Trophoblast cell (in vitro differentiated cells and primary cell): ENCODE data around the gene IQCB1.

Source experiments
- DNase-seq, 2 donors: peaks; one replicate each; pipeline ENCODE4 v3.0.0-alpha.2; 2016
- H2AFZ ChIP-seq: 2 replicates; pipeline ENCODE4 v1.6.1; 2013; ENCODE audit warnings: low read length, moderate library complexity, mild to moderate bottlenecking; ENCODE audit not compliant: insufficient read depth, poor library complexity
- H2AK5ac ChIP-seq: 2 replicates; pipeline ENCODE4 v1.6.1; 2013; ENCODE audit warnings: mild to moderate bottlenecking, low read length
- H2BK120ac ChIP-seq: 2 replicates; pipeline ENCODE4 v1.6.1; 2013; ENCODE audit warnings: low read length, mild to moderate bottlenecking, moderate library complexity; ENCODE audit not compliant: insufficient read depth, poor library complexity
- H2BK12ac ChIP-seq: 2 replicates; pipeline ENCODE4 v1.6.1; 2013; ENCODE audit warnings: mild to moderate bottlenecking, low read length, moderate library complexity
- H2BK5ac ChIP-seq: 2 replicates; pipeline ENCODE4 v1.6.1; 2013; ENCODE audit warnings: low read length, low read depth, moderate library complexity, mild to moderate bottlenecking; ENCODE audit not compliant: poor library complexity
- H3K14ac ChIP-seq: 2 replicates; pipeline ENCODE4 v1.6.1; 2013; ENCODE audit warnings: mild to moderate bottlenecking, low read length
- H3K18ac ChIP-seq: 2 replicates; pipeline ENCODE4 v1.6.1; 2013; ENCODE audit warnings: mild to moderate bottlenecking, low read length
- H3K23ac ChIP-seq: 2 replicates; pipeline ENCODE4 v1.6.1; 2013; ENCODE audit warnings: low read length
- H3K27ac ChIP-seq: 2 replicates; pipeline ENCODE4 v1.5.1; 2013; ENCODE audit warnings: low read depth, mild to moderate bottlenecking, inconsistent platforms, low read length, moderate library complexity
- H3K27me3 ChIP-seq: 2 replicates; pipeline ENCODE4 v1.6.1; 2013; ENCODE audit warnings: inconsistent platforms, mild to moderate bottlenecking, low read length, moderate library complexity; ENCODE audit not compliant: insufficient read depth
- H3K36me3 ChIP-seq, 2 experiments: 1 replicate in 1 of 2; 2 replicates in 1 of 2; pipeline ENCODE4 v1.6.1; 2013; ENCODE audit warnings: low read length in 2 of 2, mild to moderate bottlenecking in 2 of 2, moderate library complexity in 1 of 2; ENCODE audit not compliant: insufficient read depth in 2 of 2, control insufficient read depth in 1 of 2
- H3K4ac ChIP-seq: 2 replicates; pipeline ENCODE4 v1.6.1; 2013; ENCODE audit warnings: low read depth, mild to moderate bottlenecking, low read length, moderate library complexity
- H3K4me1 ChIP-seq, 2 experiments: 1 replicate in 1 of 2; 2 replicates in 1 of 2; pipeline ENCODE4 v1.6.1; 2013; ENCODE audit warnings: low read length in 2 of 2, mild to moderate bottlenecking in 2 of 2, moderate library complexity in 1 of 2; ENCODE audit not compliant: insufficient read depth in 2 of 2, control insufficient read depth in 1 of 2
- H3K4me2 ChIP-seq: 2 replicates; pipeline ENCODE4 v1.6.1; 2013; ENCODE audit warnings: inconsistent platforms, mild to moderate bottlenecking, low read length, moderate library complexity
- H3K4me3 ChIP-seq: 2 replicates; pipeline ENCODE4 v1.5.1; 2013; ENCODE audit warnings: mild to moderate bottlenecking, low read depth, low read length, inconsistent platforms
- H3K79me1 ChIP-seq: one replicate; pipeline ENCODE4 v1.6.1; 2013; ENCODE audit warnings: low read length
- H3K79me2 ChIP-seq: 2 replicates; pipeline ENCODE4 v1.6.1; 2013; ENCODE audit warnings: low read length, mild to moderate bottlenecking; ENCODE audit not compliant: control insufficient read depth, insufficient read depth, poor library complexity
- H3K9ac ChIP-seq: 2 replicates; pipeline ENCODE4 v1.6.1; 2013; ENCODE audit warnings: mild to moderate bottlenecking, low read length
- H3K9me3 ChIP-seq: 2 replicates; pipeline ENCODE4 v1.6.1; 2013; ENCODE audit warnings: low read depth, mild to moderate bottlenecking, control low read depth, inconsistent platforms, low read length; ENCODE audit not compliant: insufficient read depth
- H4K12ac ChIP-seq: 2 replicates; pipeline ENCODE4 v1.6.1; 2013; ENCODE audit warnings: low read depth, mild to moderate bottlenecking, low read length, moderate library complexity
- H4K8ac ChIP-seq: 2 replicates; pipeline ENCODE4 v1.6.1; 2013; ENCODE audit warnings: low read depth, mild to moderate bottlenecking, low read length, moderate library complexity
- H4K91ac ChIP-seq: one replicate; pipeline ENCODE4 v1.6.1; 2013; ENCODE audit warnings: low read depth, mild to moderate bottlenecking, low read length, moderate library complexity
- WGBS: extraction: QIAGEN DNeasy Blood & Tissue Kit; methylation state at CpG from one replicate; pipeline ENCODE4 v1.1.7; 2013; ENCODE audit warnings: missing lambda C conversion rate; ENCODE audit not compliant: insufficient read length, insufficient coverage; ENCODE audit errors: extremely low coverage; 5-methylcytosine and 5-hydroxymethylcytosine counted together

Gene IQCB1

DNA sequence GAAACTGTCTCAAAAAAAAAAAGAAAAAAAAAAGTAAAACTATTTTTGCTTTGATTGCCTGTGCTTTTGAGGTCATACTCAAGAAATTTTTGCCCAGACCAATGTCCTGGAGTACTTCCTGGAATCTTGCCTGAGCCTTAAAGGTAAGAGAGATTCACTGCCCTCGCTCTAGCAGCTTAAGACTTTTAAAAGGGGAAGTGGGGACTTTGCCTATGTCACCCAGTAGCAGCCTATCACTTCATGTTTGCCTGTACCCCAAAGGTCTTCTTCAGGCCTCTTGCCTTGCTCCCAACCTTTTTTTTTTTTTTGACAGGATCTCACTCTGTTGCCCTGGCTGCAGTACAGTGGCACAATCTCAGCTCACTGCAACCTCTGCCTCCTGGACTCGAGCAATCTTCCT, 66.4 kb downstream of the IQCB1 start:
- Histone ChIP-seq H2BK12ac (no peak overlapping the region), H3K4me2 (no peak overlapping the region), H3K9ac (no peak overlapping the region), H3K4me3 (no peak overlapping the region), H3K18ac (no peak overlapping the region), H2AK5ac (no peak overlapping the region), H3K27me3 (no peaks in the 10 kb centered on the region), H3K36me3 (peaks cover 9 to 10% of the 10 kb centered on the region in 2 experiments), H3K27ac (no peak overlapping the region), H3K79me1 (no peaks in the 10 kb centered on the region), H2BK120ac (no peak overlapping the region), H4K8ac (no peak overlapping the region), H2BK5ac (no peak overlapping the region), H3K4ac (no peak overlapping the region), H3K79me2 (no peaks in the 10 kb centered on the region), H2AFZ (no peak overlapping the region), H4K12ac (no peak overlapping the region), H3K23ac (no peak overlapping the region), H3K4me1 (no peaks in the 10 kb centered on the region), H3K14ac (no peak overlapping the region), H4K91ac (no peak overlapping the region), H3K9me3 (no peaks in the 10 kb centered on the region)
- no peak for DNase-seq
- WGBS = no CpG with 5 or more reads among the region's 2 CpGs

GRCh38 chr3:121759541-121760202, 75.2 kb downstream of the IQCB1 start:
- WGBS = no CpG with 5 or more reads among the region's 3 CpGs
- DNase-seq = no peak

GRCh38 chr3:121758727-121759450, 76.0 kb downstream of the IQCB1 start:
- H3K27me3 ChIP-seq = no peaks in the 10 kb centered on the region
- WGBS = no CpG with 5 or more reads among the region's 1 CpG

More at GRCh38 chr3:121759541-121760202, 75.2 kb downstream of the IQCB1 start:
- no peak overlapping the region for H3K4me2 ChIP-seq
- H3K27ac ChIP-seq = no peak overlapping the region
- no peak overlapping the region for H2BK12ac ChIP-seq
- H3K4me1 ChIP-seq = no peaks in the 10 kb centered on the region
- no peak overlapping the region for H4K8ac ChIP-seq
- H3K18ac ChIP-seq = no peak overlapping the region
- no peaks in the 10 kb centered on the region for H3K27me3 ChIP-seq
- no peak overlapping the region for H2AFZ ChIP-seq
- no peaks in the 10 kb centered on the region for H3K79me2 ChIP-seq
- no peak overlapping the region for H2BK5ac ChIP-seq
- H3K79me1 ChIP-seq = no peaks in the 10 kb centered on the region
- H3K9ac ChIP-seq = no peak overlapping the region
- H2BK120ac ChIP-seq = no peak overlapping the region
- no peak overlapping the region for H3K4ac ChIP-seq
- no peak overlapping the region for H4K91ac ChIP-seq
- H3K9me3 ChIP-seq = no peaks in the 10 kb centered on the region
- no peak overlapping the region for H3K4me3 ChIP-seq
- no peaks in the 10 kb centered on the region for H3K36me3 ChIP-seq
- H2AK5ac ChIP-seq = no peak overlapping the region
- H3K23ac ChIP-seq = no peak overlapping the region
- H3K14ac ChIP-seq = no peak overlapping the region
- no peak overlapping the region for H4K12ac ChIP-seq

DNA sequence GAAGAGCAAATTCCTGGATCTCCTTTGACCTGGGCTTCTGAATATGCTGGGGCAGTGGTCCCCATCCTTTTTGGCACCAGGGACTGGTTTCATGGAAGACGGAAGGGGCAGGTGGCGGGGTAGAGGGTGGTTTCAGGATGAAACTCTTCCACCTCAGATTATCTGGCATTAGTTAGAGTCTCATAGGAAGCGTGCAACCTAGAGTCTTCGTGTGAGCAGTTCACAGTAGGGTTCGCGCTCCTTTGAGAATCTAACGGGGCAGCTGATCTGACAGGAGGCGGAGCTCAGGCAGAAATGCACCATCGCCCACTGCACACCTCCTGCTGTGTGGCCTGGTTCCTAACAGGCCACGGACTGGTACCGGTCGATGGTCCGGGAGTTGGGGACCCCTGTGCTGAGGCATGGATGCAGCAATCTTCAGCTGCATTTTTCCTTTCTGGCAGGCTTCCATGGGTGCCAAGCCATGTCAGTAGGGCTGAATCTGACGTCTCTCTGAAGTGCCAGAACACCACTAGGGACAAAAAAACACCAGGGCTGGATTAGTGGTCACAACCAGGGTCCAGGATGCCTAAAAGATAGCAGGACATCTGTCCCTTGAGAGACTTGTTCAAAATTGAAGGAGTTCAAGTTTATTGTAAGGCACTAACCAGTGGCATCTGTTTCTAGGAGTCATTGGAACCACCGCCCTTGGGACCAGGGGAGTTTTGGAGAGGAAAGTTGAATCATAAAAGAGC, 76.9 kb downstream of the IQCB1 start:
- Histone ChIP-seq H3K14ac (no peak overlapping the region), H3K9me3 (no peaks in the 10 kb centered on the region), H3K36me3 (no peaks in the 10 kb centered on the region), H4K12ac (no peak overlapping the region), H2AK5ac (no peak overlapping the region), H3K9ac (no peak overlapping the region), H4K91ac (no peak overlapping the region), H2BK12ac (no peak overlapping the region), H3K27ac (no peak overlapping the region), H3K18ac (no peak overlapping the region), H2BK120ac (no peak overlapping the region), H3K79me2 (no peaks in the 10 kb centered on the region), H3K27me3 (no peaks in the 10 kb centered on the region), H3K4me2 (no peak overlapping the region), H3K79me1 (no peaks in the 10 kb centered on the region), H3K4me1 (no peaks in the 10 kb centered on the region), H3K4ac (no peak overlapping the region), H3K4me3 (no peak overlapping the region), H3K23ac (no peak overlapping the region), H2BK5ac (no peak overlapping the region), H2AFZ (no peak overlapping the region), H4K8ac (no peak overlapping the region)
- DNase-seq = no peak
- WGBS = no CpG with 5 or more reads among the region's 15 CpGs

More at GRCh38 chr3:121758727-121759450, 76.0 kb downstream of the IQCB1 start:
- no peak overlapping the region for H3K9ac ChIP-seq
- H4K8ac ChIP-seq = no peak overlapping the region
- no peaks in the 10 kb centered on the region for H3K79me1 ChIP-seq
- DNase-seq = no peak
- no peaks in the 10 kb centered on the region for H3K9me3 ChIP-seq
- no peak overlapping the region for H4K12ac ChIP-seq
- no peak overlapping the region for H3K4me2 ChIP-seq
- H2BK120ac ChIP-seq = no peak overlapping the region
- H3K79me2 ChIP-seq = no peaks in the 10 kb centered on the region
- H3K36me3 ChIP-seq = no peaks in the 10 kb centered on the region
- H2BK12ac ChIP-seq = no peak overlapping the region
- no peak overlapping the region for H2BK5ac ChIP-seq
- H2AFZ ChIP-seq = no peak overlapping the region
- H3K4me3 ChIP-seq = no peak overlapping the region
- no peak overlapping the region for H2AK5ac ChIP-seq
- H3K18ac ChIP-seq = no peak overlapping the region
- H4K91ac ChIP-seq = no peak overlapping the region
- no peak overlapping the region for H3K4ac ChIP-seq
- H3K23ac ChIP-seq = no peak overlapping the region
- no peaks in the 10 kb centered on the region for H3K4me1 ChIP-seq
- H3K14ac ChIP-seq = no peak overlapping the region
- H3K27ac ChIP-seq = no peak overlapping the region
